ENCODE data around the gene UTY. TPM values are rescaled to one million over a fixed set of nuclear protein-coding genes. Genes with fewer than 3 reads are reported as not detected.

UTY gene
- total RNA-seq, 2 experiments from 2014 or later, result 21.2 to 41.8 TPM

DNA sequence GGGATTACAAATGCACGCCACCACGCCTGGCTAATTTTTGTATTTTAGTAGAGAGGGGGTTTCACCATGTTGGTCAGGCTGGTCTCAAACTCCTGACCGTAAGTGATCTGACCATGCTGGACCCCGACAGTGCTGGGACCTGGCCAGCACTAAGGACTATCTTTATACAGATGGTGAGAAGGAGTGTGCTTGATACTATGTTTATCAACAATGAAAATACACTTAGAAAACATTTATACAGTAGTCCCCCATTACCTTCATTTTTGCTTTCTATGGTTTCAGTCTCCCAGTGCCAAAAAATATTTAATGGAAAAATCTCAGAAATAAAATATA, 111.4 kb downstream of the UTY start:
- H3K27ac Mint-ChIP-seq, result no peak overlapping the region
- ATAC-seq (no peak), DNase-seq (no peak)
- H3K4me3 Mint-ChIP-seq, result no peak overlapping the region
- peaks cover 6% of the 10 kb centered on the region for H3K36me3 Mint-ChIP-seq
- CTCF ChIA-PET, result no interaction called here
- H3K4me1 Mint-ChIP-seq, result peaks cover 15% of the 10 kb centered on the region
- H3K9me3 Mint-ChIP-seq (ENCODE audit: low read depth), result no peaks in the 10 kb centered on the region
- no peaks in the 10 kb centered on the region for H3K27me3 Mint-ChIP-seq

- Mint-ChIP-seq H3K36me3 (peaks cover 5% of the 10 kb centered on the region), H3K27ac (no peak overlapping the region), H3K4me1 (peaks cover 15% of the 10 kb centered on the region), H3K9me3 (ENCODE audit: low read depth) (no peaks in the 10 kb centered on the region), H3K4me3 (no peak overlapping the region), H3K27me3 (no peaks in the 10 kb centered on the region)
- no peak for ATAC-seq
- CTCF ChIA-PET, result no interaction called here
- no peak for DNase-seq
Observed at GRCh38 chrY:13363641-13364040, 116.2 kb downstream of the UTY start.

DNA sequence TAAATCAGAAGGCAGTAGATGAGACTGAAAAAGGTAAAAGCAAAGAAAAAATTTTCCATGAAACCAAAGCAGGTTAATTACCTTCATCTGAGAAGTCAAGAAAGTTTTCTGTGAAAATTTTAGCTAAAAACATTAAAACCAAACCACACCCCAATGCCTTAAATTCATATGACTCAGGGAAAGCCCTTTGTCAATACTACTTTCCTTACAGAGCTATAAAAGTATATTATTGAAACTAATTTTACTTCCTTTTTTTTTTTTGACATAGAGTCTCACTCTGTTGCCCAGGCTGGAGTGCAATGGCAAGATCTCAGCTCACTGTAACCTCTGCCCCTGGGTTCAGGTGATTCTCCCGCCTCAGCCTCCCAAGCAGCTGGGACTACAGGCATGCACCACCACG, 117.2 kb downstream of the UTY start:
- Mint-ChIP-seq H3K36me3 (peaks cover 9% of the 10 kb centered on the region), H3K27ac (no peak overlapping the region), H3K4me3 (no peak overlapping the region), H3K27me3 (no peaks in the 10 kb centered on the region), H3K4me1 (peaks cover 15% of the 10 kb centered on the region), H3K9me3 (ENCODE audit: low read depth) (no peaks in the 10 kb centered on the region)
- DNase-seq, result no peak
- ATAC-seq, result no peak
- CTCF ChIA-PET, result no interaction called here

DNA sequence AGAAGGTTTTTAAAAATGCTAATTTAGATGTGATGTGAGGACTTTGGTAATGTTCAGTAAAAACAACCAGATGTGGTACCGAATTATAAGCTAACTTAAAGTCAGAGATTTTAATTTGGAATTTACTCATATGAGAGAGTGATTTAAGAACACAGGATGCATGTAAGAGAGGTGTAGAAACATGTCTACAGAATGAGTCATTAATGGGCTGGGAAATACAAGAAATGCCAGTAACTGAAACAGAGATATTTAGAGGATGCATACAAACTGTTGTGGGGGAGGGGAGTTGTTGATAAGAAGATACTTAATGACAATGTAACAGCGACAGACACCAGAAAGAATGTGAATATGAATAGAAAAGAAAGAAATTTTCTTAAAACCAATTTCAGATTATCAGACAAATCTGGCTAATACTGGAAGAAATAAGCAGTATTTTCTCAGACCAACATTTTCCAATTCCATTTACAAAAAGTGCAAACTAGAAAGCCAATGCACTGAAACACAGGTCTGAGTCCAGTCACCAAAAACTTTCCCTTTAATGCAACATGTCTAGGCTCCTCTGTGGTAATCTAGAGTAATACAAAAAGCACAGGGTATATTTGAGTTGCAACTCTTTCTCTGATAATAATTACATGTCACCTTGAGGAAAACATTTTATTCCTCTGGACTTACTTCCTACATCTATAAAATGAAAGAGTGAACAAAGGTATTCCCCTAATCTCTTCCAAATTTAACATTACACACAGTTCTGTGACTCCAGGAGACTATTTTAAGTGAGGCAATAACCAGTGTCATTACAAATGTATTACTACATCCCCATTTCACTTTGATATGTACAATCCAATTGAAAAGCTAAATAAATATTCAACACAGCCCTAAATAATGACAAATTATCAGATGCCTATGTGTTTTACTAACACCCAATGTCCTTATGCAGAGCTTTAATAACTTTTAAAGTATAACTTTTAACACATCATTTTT, 117.9 kb downstream of the UTY start:
- ATAC-seq (peak; percentile 20), DNase-seq (no peak)
- Mint-ChIP-seq H3K27me3 (no peaks in the 10 kb centered on the region), H3K9me3 (ENCODE audit: low read depth) (no peaks in the 10 kb centered on the region), H3K4me1 (peaks cover 15% of the 10 kb centered on the region), H3K4me3 (no peak overlapping the region), H3K27ac (peak overlapping the region; percentile 12), H3K36me3 (peaks cover 10% of the 10 kb centered on the region)
- CTCF ChIA-PET, result no interaction called here

DNA sequence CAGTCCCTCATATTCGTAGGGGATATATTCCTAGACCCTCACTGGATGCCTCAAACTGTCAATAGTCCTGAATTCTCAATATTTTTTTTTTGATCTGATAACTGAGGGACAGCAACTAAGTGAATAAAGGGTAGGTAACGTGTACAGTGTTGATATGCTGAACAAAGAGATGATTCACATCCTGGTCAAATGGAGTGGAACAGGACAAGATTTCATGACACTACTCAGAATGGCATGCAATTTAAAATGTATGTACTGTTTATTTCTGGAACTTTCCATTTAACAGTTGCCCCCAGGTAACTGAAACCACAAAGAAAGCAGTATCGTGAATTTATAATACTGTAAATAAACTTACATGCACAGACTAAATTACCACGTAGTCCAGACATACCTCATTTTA, 128.4 kb downstream of the UTY start:
- DNase-seq (no peak), ATAC-seq (no peak)
- Mint-ChIP-seq H3K4me1 (peaks cover 6% of the 10 kb centered on the region), H3K9me3 (ENCODE audit: low read depth) (no peaks in the 10 kb centered on the region), H3K36me3 (peaks cover 30% of the 10 kb centered on the region), H3K4me3 (no peak overlapping the region), H3K27me3 (no peaks in the 10 kb centered on the region), H3K27ac (no peak overlapping the region)
- CTCF ChIA-PET, result no interaction called here

GRCh38 chrY:13347106-13347505, 132.7 kb downstream of the UTY start:
- ATAC-seq (no peak), DNase-seq (no peak)
- H3K27ac Mint-ChIP-seq, result no peak overlapping the region
- CTCF ChIA-PET, result no interaction called here
- H3K4me3 Mint-ChIP-seq, result no peak overlapping the region
- no peaks in the 10 kb centered on the region for H3K9me3 Mint-ChIP-seq (ENCODE audit: low read depth)
- H3K27me3 Mint-ChIP-seq, result no peaks in the 10 kb centered on the region
- peaks cover 14% of the 10 kb centered on the region for H3K4me1 Mint-ChIP-seq
- H3K36me3 Mint-ChIP-seq, result peaks cover 14% of the 10 kb centered on the region

DNA sequence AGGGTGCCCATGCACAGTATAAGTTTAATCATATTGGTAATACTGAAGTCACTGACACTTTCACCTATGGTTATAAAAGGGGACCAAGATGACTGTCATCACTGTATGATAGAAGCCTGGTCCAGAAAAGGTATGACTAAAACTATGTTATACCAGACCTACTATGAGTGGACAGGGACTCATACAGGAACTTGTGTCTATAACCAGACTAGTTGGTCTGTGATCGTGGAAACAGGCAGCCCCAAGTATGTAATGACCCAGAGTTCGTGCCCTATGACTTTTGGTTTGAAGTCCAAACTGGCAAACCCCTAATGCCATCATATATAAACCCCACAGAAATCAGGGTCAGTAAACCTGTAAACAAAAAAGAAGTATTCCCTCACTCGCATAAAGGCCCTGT, 134.3 kb downstream of the UTY start:
- peaks cover 13% of the 10 kb centered on the region for H3K4me1 Mint-ChIP-seq
- H3K9me3 Mint-ChIP-seq (ENCODE audit: low read depth), result no peaks in the 10 kb centered on the region
- CTCF ChIA-PET, result no interaction called here
- no peak for DNase-seq
- H3K36me3 Mint-ChIP-seq, result peaks cover 16% of the 10 kb centered on the region
- H3K27ac Mint-ChIP-seq, result no peak overlapping the region
- H3K4me3 Mint-ChIP-seq, result no peak overlapping the region
- ATAC-seq, result no peak
- H3K27me3 Mint-ChIP-seq, result no peaks in the 10 kb centered on the region

DNA sequence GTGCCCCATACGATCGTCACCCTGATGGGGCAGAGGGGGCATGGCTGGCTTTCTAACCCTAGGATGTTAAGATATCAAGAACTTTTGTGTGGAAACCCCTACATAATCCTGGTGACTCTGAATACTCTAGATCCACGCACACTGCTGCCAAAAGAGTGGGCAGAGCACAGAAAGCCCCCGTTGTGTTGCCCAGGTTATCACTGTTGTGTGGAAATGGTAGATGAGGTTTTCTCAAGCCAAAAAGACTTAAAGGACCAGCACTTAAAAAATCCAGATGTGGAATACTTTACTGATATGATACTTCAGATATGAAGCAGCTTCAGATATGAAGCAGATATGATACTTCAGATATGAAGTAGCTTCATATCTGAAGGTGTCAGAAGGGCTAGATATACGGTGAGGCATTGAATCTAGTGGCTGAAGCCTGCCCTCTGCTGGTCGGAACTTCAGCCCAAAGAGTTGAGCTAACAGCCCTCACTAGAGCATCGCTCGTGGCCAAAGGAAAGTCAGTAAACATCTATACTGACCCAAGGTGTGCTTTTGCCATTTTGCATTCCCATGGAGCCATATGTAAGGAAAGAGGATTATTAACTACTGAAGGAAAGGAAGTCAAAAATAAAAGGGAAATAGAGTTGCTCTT, 136.4 kb downstream of the UTY start:
- no peaks in the 10 kb centered on the region for H3K9me3 Mint-ChIP-seq (ENCODE audit: low read depth)
- H3K4me3 Mint-ChIP-seq, result no peak overlapping the region
- H3K4me1 Mint-ChIP-seq, result peaks cover 11% of the 10 kb centered on the region
- CTCF ChIA-PET, result interaction anchor here (0.6 to 1.5 kb wide), 18 partner anchors 8 to 437 kb away, joined by 3 to 10 read pairs (median 3); no protein-coding TSS in a partner anchor
- H3K27me3 Mint-ChIP-seq, result no peaks in the 10 kb centered on the region
- no peak overlapping the region for H3K27ac Mint-ChIP-seq
- peak; percentile 86 for ATAC-seq
- peaks cover 16% of the 10 kb centered on the region for H3K36me3 Mint-ChIP-seq
- peak; percentile 64 for DNase-seq

DNA sequence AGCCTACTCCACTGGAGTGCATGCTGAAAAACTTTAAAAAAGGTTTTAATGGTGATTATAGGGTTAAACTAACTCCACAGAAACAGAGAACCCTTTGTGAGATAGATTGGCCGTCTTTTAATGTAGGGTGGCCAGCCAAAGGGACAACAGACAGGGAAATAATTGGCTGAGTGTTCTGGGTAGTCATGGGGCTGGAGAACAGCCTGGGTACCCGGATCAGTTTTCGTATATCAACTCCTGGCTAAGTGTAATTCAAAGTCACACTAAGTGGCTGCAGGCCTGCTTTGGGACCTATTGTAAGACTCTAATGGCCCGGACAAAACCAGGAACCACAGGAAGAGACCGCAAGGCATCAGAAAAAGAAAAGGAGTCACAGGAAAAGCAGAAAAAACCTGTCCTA, 139.9 kb downstream of the UTY start:
- H3K4me3 Mint-ChIP-seq, result no peak overlapping the region
- peaks cover 24% of the 10 kb centered on the region for H3K36me3 Mint-ChIP-seq
- no peaks in the 10 kb centered on the region for H3K9me3 Mint-ChIP-seq (ENCODE audit: low read depth)
- H3K27me3 Mint-ChIP-seq, result no peaks in the 10 kb centered on the region
- peaks cover 7% of the 10 kb centered on the region for H3K4me1 Mint-ChIP-seq
- ATAC-seq, result no peak
- no peak for DNase-seq
- H3K27ac Mint-ChIP-seq, result no peak overlapping the region
- CTCF ChIA-PET, result no interaction called here

DNA sequence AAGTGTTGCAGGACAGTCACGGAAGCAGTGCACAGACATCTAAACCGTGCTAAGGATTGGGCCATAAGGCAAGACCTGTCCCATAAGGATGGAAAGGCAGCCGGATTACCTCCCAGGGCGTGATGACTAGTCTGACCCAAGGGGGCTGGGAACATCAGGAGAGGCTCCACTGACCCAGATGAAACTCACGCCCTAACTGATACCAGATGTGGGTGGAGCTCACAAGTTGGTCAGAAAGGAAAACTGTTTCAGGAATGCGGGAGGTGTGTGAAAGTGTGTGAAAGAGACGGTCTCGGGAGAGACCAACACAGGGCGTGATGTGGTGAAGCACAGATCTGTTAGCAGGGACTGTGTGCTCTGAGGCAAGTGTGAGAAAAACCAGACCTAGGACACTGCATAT, 140.5 kb downstream of the UTY start:
- Mint-ChIP-seq H3K27me3 (no peaks in the 10 kb centered on the region), H3K4me1 (peaks cover 7% of the 10 kb centered on the region), H3K9me3 (ENCODE audit: low read depth) (no peaks in the 10 kb centered on the region), H3K4me3 (no peak overlapping the region), H3K27ac (no peak overlapping the region), H3K36me3 (peaks cover 29% of the 10 kb centered on the region)
- CTCF ChIA-PET, result no interaction called here
- ATAC-seq, result no peak
- no peak for DNase-seq

DNA sequence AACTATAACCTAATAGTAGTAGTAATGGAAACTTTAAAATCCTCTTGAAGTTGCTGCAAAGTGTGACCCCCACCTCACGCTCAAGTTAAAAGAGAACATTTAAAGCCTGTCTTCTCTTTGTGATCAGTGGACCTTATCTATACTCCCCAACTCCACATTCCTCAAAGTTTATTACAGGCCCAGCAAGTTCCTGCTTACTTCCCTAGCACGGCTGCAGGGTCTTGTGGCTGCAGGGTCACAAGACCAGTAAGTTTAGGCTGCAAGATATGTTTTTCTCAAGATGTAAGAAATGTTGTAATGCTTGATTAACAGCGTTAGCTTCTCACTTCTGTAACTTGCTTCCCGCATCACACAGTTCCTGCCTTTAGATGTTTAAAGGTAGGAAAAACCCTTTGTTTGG, 141.1 kb downstream of the UTY start:
- CTCF ChIA-PET, result no interaction called here

GRCh38 chrY:13337934-13338333, 141.9 kb downstream of the UTY start:
- no peaks in the 10 kb centered on the region for H3K27me3 Mint-ChIP-seq
- CTCF ChIA-PET, result no interaction called here
- peaks cover 37% of the 10 kb centered on the region for H3K36me3 Mint-ChIP-seq
- ATAC-seq (no peak), DNase-seq (no peak)
- H3K4me1 Mint-ChIP-seq, result peaks cover under 1% of the 10 kb centered on the region
- H3K27ac Mint-ChIP-seq, result no peak overlapping the region
- no peaks in the 10 kb centered on the region for H3K9me3 Mint-ChIP-seq (ENCODE audit: low read depth)
- H3K4me3 Mint-ChIP-seq, result no peak overlapping the region

More for the DNA sequence above, 141.1 kb downstream of the UTY start:
- Mint-ChIP-seq H3K9me3 (ENCODE audit: low read depth) (no peaks in the 10 kb centered on the region), H3K36me3 (peaks cover 36% of the 10 kb centered on the region), H3K4me1 (peaks cover 4% of the 10 kb centered on the region), H3K27ac (no peak overlapping the region), H3K4me3 (no peak overlapping the region), H3K27me3 (no peaks in the 10 kb centered on the region)
- no peak for DNase-seq
- ATAC-seq, result no peak

DNA sequence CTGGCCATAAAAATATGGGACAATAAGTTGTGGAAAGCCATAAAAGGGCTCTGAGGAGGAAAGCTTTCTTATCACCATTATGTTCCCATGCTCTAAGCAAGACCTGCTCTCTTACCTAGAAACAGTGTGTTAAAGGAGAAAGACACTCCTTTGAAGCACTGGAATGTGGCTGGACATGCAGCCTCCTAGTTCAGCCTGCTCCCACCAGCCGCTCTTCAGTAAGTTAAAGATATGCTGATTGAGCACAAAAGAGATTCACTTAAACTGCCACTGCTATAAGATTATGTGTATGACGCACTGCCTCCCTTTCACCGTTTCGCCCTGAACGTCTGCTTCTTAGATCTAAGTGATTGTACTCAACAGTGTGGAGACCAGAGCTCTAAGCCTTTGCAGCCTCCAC, 146.0 kb downstream of the UTY start:
- H3K36me3 Mint-ChIP-seq, result peaks cover 41% of the 10 kb centered on the region
- ATAC-seq, result no peak
- no peak overlapping the region for H3K27ac Mint-ChIP-seq
- no peak overlapping the region for H3K4me3 Mint-ChIP-seq
- H3K9me3 Mint-ChIP-seq (ENCODE audit: low read depth), result no peaks in the 10 kb centered on the region
- peaks cover 7% of the 10 kb centered on the region for H3K4me1 Mint-ChIP-seq
- CTCF ChIA-PET, result no interaction called here
- no peak for DNase-seq
- no peaks in the 10 kb centered on the region for H3K27me3 Mint-ChIP-seq

- H3K36me3 Mint-ChIP-seq, result peaks cover 37% of the 10 kb centered on the region
- ATAC-seq, result no peak
- no peak for DNase-seq
- H3K27me3 Mint-ChIP-seq, result no peaks in the 10 kb centered on the region
- H3K4me3 Mint-ChIP-seq, result no peak overlapping the region
- H3K4me1 Mint-ChIP-seq, result peaks cover 9% of the 10 kb centered on the region
- peak overlapping the region; percentile 11 for H3K27ac Mint-ChIP-seq
- H3K9me3 Mint-ChIP-seq (ENCODE audit: low read depth), result no peaks in the 10 kb centered on the region
- CTCF ChIA-PET, result interaction anchor here (0.9 kb wide), 1 partner anchor 13 kb away, joined by 4 read pairs; no protein-coding TSS in a partner anchor
Observed at GRCh38 chrY:13330651-13331050, 149.2 kb downstream of the UTY start.

Measured in activated CD8-positive, alpha-beta memory T cell treated with anti-CD3 and anti-CD28 coated beads, Interleukin-2, amount 10 ng/mL, durations not matched to agents 7 days and 5 days (primary cell).